IPS DF 6.9 (cell line): Measurements from ENCODE around the gene TNFRSF18.

Experiments used
- DNase-seq: peaks from one replicate; pipeline ENCODE4 v3.0.0-alpha.2; 2013; ENCODE audit warnings: low read depth, low spot score
- H3K27ac ChIP-seq: one replicate; pipeline ENCODE4 v1.5.1; 2013; ENCODE audit warnings: low read length, control low read depth
- H3K27me3 ChIP-seq: 2 replicates; pipeline ENCODE4 v1.6.1; 2013; ENCODE audit warnings: mild to moderate bottlenecking, low read length; ENCODE audit not compliant: control insufficient read depth, insufficient read depth
- H3K36me3 ChIP-seq: 2 replicates; pipeline ENCODE4 v1.6.1; 2013; ENCODE audit warnings: low read length; ENCODE audit not compliant: control insufficient read depth, insufficient read depth
- H3K4me1 ChIP-seq: 2 replicates; pipeline ENCODE4 v1.6.1; 2013; ENCODE audit warnings: low read length; ENCODE audit not compliant: control insufficient read depth, insufficient read depth
- H3K4me3 ChIP-seq: 2 replicates; pipeline ENCODE4 v1.5.1; 2013; ENCODE audit warnings: mild to moderate bottlenecking, low read length
- H3K9me3 ChIP-seq: 2 replicates; pipeline ENCODE4 v1.6.1; 2013; ENCODE audit warnings: low read length, inconsistent platforms; ENCODE audit not compliant: control insufficient read depth, insufficient read depth
- WGBS: extraction: QIAGEN DNeasy Blood & Tissue Kit; methylation state at CpG from one replicate; pipeline ENCODE4 v1.1.7; 2013; ENCODE audit warnings: mixed read lengths, missing lambda C conversion rate; ENCODE audit not compliant: insufficient read length, insufficient coverage; 5-methylcytosine and 5-hydroxymethylcytosine counted together

TNFRSF18 gene

GRCh38 chr1:1233567-1233892 lies 27.1 kb upstream of the TNFRSF18 start:
- no peak for DNase-seq
- peaks cover 2% of the 10 kb centered on the region; the same call in 1 of the 2 replicates for H3K36me3 ChIP-seq
- no peak overlapping the region for H3K27ac ChIP-seq
- H3K27me3 ChIP-seq: no peaks in the 10 kb centered on the region
- WGBS: 100% methylated on average over 5 of the region's 15 CpGs
- H3K4me3 ChIP-seq: no peak overlapping the region
- no peaks in the 10 kb centered on the region for H3K9me3 ChIP-seq
- H3K4me1 ChIP-seq: peaks cover 7% of the 10 kb centered on the region; the same call in 1 of the 2 replicates

GRCh38 chr1:1232796-1233566 lies 26.6 kb upstream of the TNFRSF18 start:
- no CpG with 5 or more reads among the region's 98 CpGs for WGBS
- H3K27ac ChIP-seq: no peak overlapping the region
- H3K9me3 ChIP-seq: no peaks in the 10 kb centered on the region
- H3K4me3 ChIP-seq: no peak overlapping the region
- no peaks in the 10 kb centered on the region for H3K27me3 ChIP-seq
- H3K4me1 ChIP-seq: peaks cover 7% of the 10 kb centered on the region; the same call in 1 of the 2 replicates
- no peak for DNase-seq
- peaks cover 6% of the 10 kb centered on the region for H3K36me3 ChIP-seq

- Histone ChIP-seq H3K4me3 (peak within 1 kb of the TSS; percentile 83), H3K9me3 (no peaks in the 10 kb centered on the region), H3K4me1 (peaks cover 7% of the 10 kb centered on the region; the same call in 1 of the 2 replicates), H3K27me3 (no peaks in the 10 kb centered on the region), H3K27ac (no peak within 1 kb of the TSS), H3K36me3 (peaks cover 11% of the 10 kb centered on the region)
- no peak for DNase-seq
- WGBS: no CpG with 5 or more reads among the region's 100 CpGs
These were observed 25.9 kb upstream of the TNFRSF18 start, which contains the start of gene B3GALT6 for GRCh38 chr1:1232208-1232795. Gene B3GALT6, plus strand, starts transcription at chr1:1232237. Its CDS starts 42 bp downstream, at chr1:1232279.

- Histone ChIP-seq H3K27ac (no peak within 1 kb of the TSS), H3K4me3 (peak within 1 kb of the TSS; percentile 83), H3K36me3 (peaks cover 11% of the 10 kb centered on the region), H3K9me3 (no peaks in the 10 kb centered on the region), H3K4me1 (peaks cover 5% of the 10 kb centered on the region; the same call in 1 of the 2 replicates), H3K27me3 (no peaks in the 10 kb centered on the region)
- whole genome bisulfite sequencing: no CpG with 5 or more reads among the region's 99 CpGs
- DNase-seq: peak; percentile 88
These were observed 25.2 kb upstream of the TNFRSF18 start, which contains the start of gene SDF4 for GRCh38 chr1:1231400-1232207. Gene SDF4, minus strand, starts transcription at chr1:1232001. Its CDS starts 3,229 bp downstream, at chr1:1228772.

GRCh38 chr1:1230656-1231399 lies 24.4 kb upstream of the TNFRSF18 start:
- Histone ChIP-seq H3K4me3 (peak overlapping the region; percentile 83), H3K27ac (no peak overlapping the region), H3K27me3 (no peaks in the 10 kb centered on the region), H3K9me3 (no peaks in the 10 kb centered on the region), H3K4me1 (peaks cover 5% of the 10 kb centered on the region; the same call in 1 of the 2 replicates), H3K36me3 (peaks cover 12% of the 10 kb centered on the region)
- no peak for DNase-seq
- WGBS: no CpG with 5 or more reads among the region's 24 CpGs

- no peaks in the 10 kb centered on the region for H3K9me3 ChIP-seq
- DNase-seq: no peak
- no peak overlapping the region for H3K27ac ChIP-seq
- H3K4me1 ChIP-seq: peaks cover 5% of the 10 kb centered on the region; the same call in 1 of the 2 replicates
- WGBS: no CpG with 5 or more reads among the region's 19 CpGs
- H3K27me3 ChIP-seq: no peaks in the 10 kb centered on the region
- H3K36me3 ChIP-seq: peaks cover 14% of the 10 kb centered on the region
- H3K4me3 ChIP-seq: no peak overlapping the region
These were observed 23.4 kb upstream of the TNFRSF18 start for GRCh38 chr1:1229770-1230169.

GRCh38 chr1:1228596-1229321 lies 22.4 kb upstream of the TNFRSF18 start:
- no CpG with 5 or more reads among the region's 28 CpGs for WGBS
- Histone ChIP-seq H3K27ac (no peak overlapping the region), H3K4me1 (peaks cover 5% of the 10 kb centered on the region; the same call in 1 of the 2 replicates), H3K36me3 (peaks cover 14% of the 10 kb centered on the region), H3K9me3 (no peaks in the 10 kb centered on the region), H3K27me3 (no peaks in the 10 kb centered on the region), H3K4me3 (no peak overlapping the region)
- no peak for DNase-seq

GRCh38 chr1:1228187-1228586 lies 21.8 kb upstream of the TNFRSF18 start:
- Histone ChIP-seq H3K4me1 (peaks cover 5% of the 10 kb centered on the region; the same call in 1 of the 2 replicates), H3K36me3 (peaks cover 14% of the 10 kb centered on the region), H3K27ac (no peak overlapping the region), H3K27me3 (no peaks in the 10 kb centered on the region), H3K4me3 (no peak overlapping the region), H3K9me3 (no peaks in the 10 kb centered on the region)
- no CpG with 5 or more reads among the region's 30 CpGs for WGBS
- DNase-seq: no peak

GRCh38 chr1:1227386-1227785 lies 21.0 kb upstream of the TNFRSF18 start:
- peaks cover 21% of the 10 kb centered on the region for H3K36me3 ChIP-seq

More at GRCh38 chr1:1227386-1227785, 21.0 kb upstream of the TNFRSF18 start:
- WGBS: no CpG with 5 or more reads among the region's 25 CpGs
- H3K4me1 ChIP-seq: no peaks in the 10 kb centered on the region
- DNase-seq: no peak
- H3K27ac ChIP-seq: no peak overlapping the region
- no peaks in the 10 kb centered on the region for H3K27me3 ChIP-seq
- no peak overlapping the region for H3K4me3 ChIP-seq
- H3K9me3 ChIP-seq: no peaks in the 10 kb centered on the region
